Fibroblast of lung (primary cell): ENCODE results near the gene BIN1. TPM values are rescaled to one million over a fixed set of nuclear protein-coding genes. Genes with fewer than 3 reads are reported as not detected.

ENCODE experiments used
- DNase-seq, 2 donors: peaks; one replicate each; pipeline versions ENCODE4 v3.0.0 to v3.0.0-alpha.2; 2010; ENCODE audit warnings: low read depth in 2 of 2
- H2AFZ ChIP-seq: 2 replicates; pipeline ENCODE4 v1.5.1; 2012; ENCODE audit warnings: low read length, control low read depth, inconsistent platforms
- H3K27ac ChIP-seq: 2 replicates; pipeline ENCODE4 v1.5.1; 2011; ENCODE audit warnings: low read length, control low read depth; ENCODE audit not compliant: insufficient read depth
- H3K27me3 ChIP-seq: 2 replicates; pipeline ENCODE4 v1.5.1; 2011; ENCODE audit warnings: mild to moderate bottlenecking, low read length; ENCODE audit not compliant: control insufficient read depth, insufficient read depth
- H3K36me3 ChIP-seq: 2 replicates; pipeline ENCODE4 v1.5.1; 2011; ENCODE audit warnings: low read length; ENCODE audit not compliant: control insufficient read depth, insufficient read depth
- H3K4me1 ChIP-seq: 2 replicates; pipeline ENCODE4 v1.5.1; 2011; ENCODE audit warnings: low read length; ENCODE audit not compliant: control insufficient read depth, insufficient read depth; ENCODE audit errors: extremely low read depth
- H3K4me2 ChIP-seq: 2 replicates; pipeline ENCODE4 v1.5.1; 2011; ENCODE audit warnings: low read length, control low read depth; ENCODE audit not compliant: insufficient read depth; ENCODE audit errors: extremely low read depth
- H3K4me3 ChIP-seq, 4 experiments: fragments of 200-600 bp in 1 of 4; sonication (generic) in 1 of 4; replicated peaks in 1 of 4; 2 replicates each; pipeline ENCODE4 v1.5.1; 2011 to 2016; ENCODE audit warnings: low read length in 4 of 4, low read depth in 3 of 4, mild to moderate bottlenecking in 3 of 4, control low read depth in 2 of 4, inconsistent platforms in 1 of 4, mixed read lengths in 1 of 4; ENCODE audit not compliant: insufficient read depth in 1 of 4; ENCODE audit errors: control extremely low read depth in 1 of 4
- H3K79me2 ChIP-seq: 2 replicates; pipeline ENCODE4 v1.5.1; 2012; ENCODE audit warnings: mild to moderate bottlenecking, low read length, inconsistent platforms; ENCODE audit not compliant: control insufficient read depth, insufficient read depth
- H3K9ac ChIP-seq: 2 replicates; pipeline ENCODE4 v1.5.1; 2011; ENCODE audit warnings: mild to moderate bottlenecking, low read length, control low read depth; ENCODE audit not compliant: insufficient read depth
- H3K9me3 ChIP-seq: 2 replicates; pipeline ENCODE4 v1.5.1; 2012; ENCODE audit warnings: low read depth, low read length; ENCODE audit not compliant: control insufficient read depth, insufficient read depth
- H4K20me1 ChIP-seq: 2 replicates; pipeline ENCODE4 v1.5.1; 2011; ENCODE audit warnings: low read length; ENCODE audit not compliant: control insufficient read depth, insufficient read depth; ENCODE audit errors: extremely low read depth
- EZH2 ChIP-seq: IDR thresholded peaks from 2 replicates; pipeline ENCODE4 v1.5.1; 2012; ENCODE audit warnings: low read length, control low read depth, mild to moderate bottlenecking; ENCODE audit errors: missing control alignments
- polyA plus RNA-seq, 2 donors: library from polyadenylated mRNA; depleted of rRNA in 1 of 2; stranded (reverse) in 1 of 2; unstranded in 1 of 2; fragments of >200 nt; gene quantifications; 2 replicates each; pipeline ENCODE4 v1.2.1, GENCODE V29; 2011 to 2012; ENCODE audit warnings: missing spikeins in 1 of 2
- total RNA-seq: library from RNA; depleted of rRNA; stranded (reverse); fragments of >200 nt; gene quantifications from 2 replicates; pipeline ENCODE4 v1.2.1, GENCODE V29; 2014
- TF ChIP-seq, protein P1 (sequence below), 2 donors: IDR thresholded peaks in 1 of 2; conservative IDR thresholded peaks in 1 of 2; 1 replicate in 1 of 2; 2 replicates in 1 of 2; pipeline ENCODE4 v1.5.1; 2011 to 2012; ENCODE audit warnings: low read length in 2 of 2, control low read depth in 1 of 2, inconsistent platforms in 1 of 2, low read depth in 1 of 2, mild to moderate bottlenecking in 1 of 2

The BIN1 gene
- total and polyA plus RNA-seq, 2 donors (not counting 1 experiment from before 2014, with no cell fraction given) = 17.3 to 68.7 TPM

DNA sequence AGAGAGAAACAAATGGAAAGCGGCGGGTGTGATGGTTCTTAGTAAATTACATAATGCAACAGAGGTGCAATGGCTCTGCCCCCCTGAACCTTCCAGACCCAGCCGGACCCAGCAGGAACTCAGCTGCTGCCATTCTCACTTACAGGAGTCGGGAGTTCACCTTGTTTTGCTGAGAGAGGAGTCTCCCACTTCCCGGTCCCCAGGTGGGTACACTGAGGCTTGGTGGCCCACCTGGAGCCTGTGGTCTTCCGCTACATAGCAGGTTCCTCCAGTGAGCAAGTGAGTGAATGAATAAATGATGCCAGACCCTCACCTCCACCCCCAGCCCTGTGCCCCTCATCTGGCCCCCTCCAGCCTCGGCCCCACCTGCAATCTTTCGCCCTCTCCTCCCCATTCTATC, 11.2 kb downstream of the BIN1 start:
- Histone ChIP-seq H3K27me3 (no peaks in the 10 kb centered on the region), H3K4me3 (no peak overlapping the region), H3K4me1 (peaks cover 8% of the 10 kb centered on the region), H3K4me2 (no peak overlapping the region), H2AFZ (no peak overlapping the region), H3K36me3 (no peaks in the 10 kb centered on the region), H3K9me3 (no peaks in the 10 kb centered on the region), H3K79me2 (no peaks in the 10 kb centered on the region), H3K9ac (no peak overlapping the region), H3K27ac (no peak overlapping the region), H4K20me1 (no peaks in the 10 kb centered on the region)
- TF ChIP-seq EZH2 = no peak
- TF ChIP-seq, protein P1, sequence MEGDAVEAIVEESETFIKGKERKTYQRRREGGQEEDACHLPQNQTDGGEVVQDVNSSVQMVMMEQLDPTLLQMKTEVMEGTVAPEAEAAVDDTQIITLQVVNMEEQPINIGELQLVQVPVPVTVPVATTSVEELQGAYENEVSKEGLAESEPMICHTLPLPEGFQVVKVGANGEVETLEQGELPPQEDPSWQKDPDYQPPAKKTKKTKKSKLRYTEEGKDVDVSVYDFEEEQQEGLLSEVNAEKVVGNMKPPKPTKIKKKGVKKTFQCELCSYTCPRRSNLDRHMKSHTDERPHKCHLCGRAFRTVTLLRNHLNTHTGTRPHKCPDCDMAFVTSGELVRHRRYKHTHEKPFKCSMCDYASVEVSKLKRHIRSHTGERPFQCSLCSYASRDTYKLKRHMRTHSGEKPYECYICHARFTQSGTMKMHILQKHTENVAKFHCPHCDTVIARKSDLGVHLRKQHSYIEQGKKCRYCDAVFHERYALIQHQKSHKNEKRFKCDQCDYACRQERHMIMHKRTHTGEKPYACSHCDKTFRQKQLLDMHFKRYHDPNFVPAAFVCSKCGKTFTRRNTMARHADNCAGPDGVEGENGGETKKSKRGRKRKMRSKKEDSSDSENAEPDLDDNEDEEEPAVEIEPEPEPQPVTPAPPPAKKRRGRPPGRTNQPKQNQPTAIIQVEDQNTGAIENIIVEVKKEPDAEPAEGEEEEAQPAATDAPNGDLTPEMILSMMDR (conservative IDR thresholded peaks at IDR 0.05 in 1 of 2, IDR thresholded peaks at IDR 0.05 in 1 of 2; ENCODE audit: low read depth in 1 of 2, low read length in 2 of 2) = no peak
- no peak for DNase-seq

DNA sequence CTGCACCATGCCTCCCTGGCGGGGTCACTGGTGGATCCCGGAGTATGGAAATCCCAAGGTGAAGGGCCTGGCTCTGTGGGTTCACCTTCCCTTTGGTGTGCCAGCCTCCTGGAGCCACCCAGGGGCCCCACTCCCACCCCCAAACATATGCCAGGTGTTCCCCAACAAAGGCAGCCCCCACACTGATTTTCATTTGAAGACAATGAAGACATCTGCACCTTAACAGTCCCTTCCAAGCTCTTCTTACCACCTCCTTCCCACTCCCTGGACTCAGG, 11.7 kb downstream of the BIN1 start:
- Histone ChIP-seq H3K27ac (no peak overlapping the region), H3K79me2 (no peaks in the 10 kb centered on the region), H3K9ac (no peak overlapping the region), H2AFZ (no peak overlapping the region), H3K27me3 (no peaks in the 10 kb centered on the region), H4K20me1 (no peaks in the 10 kb centered on the region), H3K4me2 (no peak overlapping the region), H3K4me3 (no peak overlapping the region), H3K36me3 (no peaks in the 10 kb centered on the region), H3K9me3 (no peaks in the 10 kb centered on the region), H3K4me1 (peaks cover 8% of the 10 kb centered on the region)
- DNase-seq = no peak
- TF ChIP-seq, protein P1 (conservative IDR thresholded peaks at IDR 0.05 in 1 of 2, IDR thresholded peaks at IDR 0.05 in 1 of 2; ENCODE audit: low read depth in 1 of 2, low read length in 2 of 2) = no peak
- TF ChIP-seq EZH2 = no peak

DNA sequence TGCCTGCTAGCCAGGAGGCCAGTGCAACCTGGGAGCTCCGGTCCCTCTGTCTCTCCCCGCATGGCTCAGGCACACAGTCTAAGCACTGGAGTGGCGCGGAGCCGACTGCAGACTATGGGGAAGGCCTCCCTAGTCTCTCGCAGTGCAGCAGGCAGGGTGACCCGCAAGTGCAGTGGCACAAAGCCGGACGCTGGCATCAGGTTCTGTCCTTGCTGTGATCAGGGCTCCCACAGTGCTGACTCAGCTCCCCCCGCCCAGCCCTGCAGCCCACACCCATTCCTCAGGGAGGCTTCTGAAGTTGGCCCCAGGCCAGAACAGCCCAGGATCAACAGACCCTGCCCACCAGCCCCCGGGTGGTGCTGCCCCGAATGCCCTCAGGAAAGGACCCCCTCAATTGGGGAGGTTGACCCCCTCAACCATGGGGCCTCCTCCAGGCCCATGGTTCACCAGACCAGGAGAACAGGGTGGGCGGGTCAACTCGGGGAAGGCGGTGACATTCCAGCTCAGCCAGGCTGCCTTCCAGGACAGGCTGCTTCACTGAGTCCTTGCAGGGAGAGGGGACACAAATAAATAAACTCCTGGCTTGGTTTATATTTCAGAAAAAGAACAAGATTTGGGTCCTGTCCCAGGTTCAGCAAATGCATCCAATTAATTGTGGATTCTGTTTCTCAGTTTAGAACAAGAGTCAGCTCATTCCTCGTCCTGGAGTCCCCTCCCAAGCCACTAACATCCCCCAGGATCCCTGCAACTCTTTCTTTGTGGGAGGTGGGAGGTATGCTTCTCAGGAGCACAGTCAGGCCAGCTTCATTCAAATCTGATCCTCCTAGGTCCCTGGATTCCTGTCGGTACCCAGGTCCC, 12.2 kb downstream of the BIN1 start:
- Histone ChIP-seq H2AFZ (no peak overlapping the region), H3K9me3 (no peaks in the 10 kb centered on the region), H3K4me1 (peaks cover 8% of the 10 kb centered on the region), H4K20me1 (no peaks in the 10 kb centered on the region), H3K4me2 (no peak overlapping the region), H3K27me3 (no peaks in the 10 kb centered on the region), H3K27ac (no peak overlapping the region), H3K9ac (no peak overlapping the region), H3K36me3 (no peaks in the 10 kb centered on the region), H3K79me2 (no peaks in the 10 kb centered on the region), H3K4me3 (no peak overlapping the region)
- TF ChIP-seq EZH2 = no peak
- TF ChIP-seq, protein P1 (conservative IDR thresholded peaks at IDR 0.05 in 1 of 2, IDR thresholded peaks at IDR 0.05 in 1 of 2; ENCODE audit: low read depth in 1 of 2, low read length in 2 of 2) = no peak
- DNase-seq = peak; percentile 51 to 69
